Glomerular visceral epithelial cell (primary cell): ENCODE results near the gene PAIP2B.
"Not testable (repeated sequence)": the region's sequence is repeated elsewhere in the genome, so short reads cannot be mapped to it uniquely, and the experiment has no call there.

Source experiments
- DNase-seq: peaks from one replicate; pipeline ENCODE4 v3.0.0-alpha.2; 2016; ENCODE audit errors: extremely low spot score

PAIP2B gene

DNA sequence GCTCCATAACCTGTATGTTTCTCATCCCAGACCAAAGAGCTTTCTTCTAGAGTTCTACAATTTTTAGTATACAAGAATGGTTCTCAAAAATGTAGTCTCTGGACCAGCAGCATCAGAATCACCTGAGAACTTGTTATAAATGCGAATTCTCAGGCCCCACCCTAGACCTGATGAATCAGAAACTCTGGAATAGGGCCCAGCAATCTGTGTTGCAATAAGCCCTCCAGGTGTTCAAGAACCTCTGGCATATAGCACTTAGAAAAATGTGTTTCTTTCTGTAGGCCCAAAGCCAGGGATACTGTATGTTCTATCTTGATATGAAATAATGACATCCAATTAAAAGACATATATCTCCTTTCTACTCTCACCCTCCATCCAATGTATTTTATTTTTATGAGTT lies 10.4 kb downstream of the PAIP2B start:
- DNase-seq = no peak

DNA sequence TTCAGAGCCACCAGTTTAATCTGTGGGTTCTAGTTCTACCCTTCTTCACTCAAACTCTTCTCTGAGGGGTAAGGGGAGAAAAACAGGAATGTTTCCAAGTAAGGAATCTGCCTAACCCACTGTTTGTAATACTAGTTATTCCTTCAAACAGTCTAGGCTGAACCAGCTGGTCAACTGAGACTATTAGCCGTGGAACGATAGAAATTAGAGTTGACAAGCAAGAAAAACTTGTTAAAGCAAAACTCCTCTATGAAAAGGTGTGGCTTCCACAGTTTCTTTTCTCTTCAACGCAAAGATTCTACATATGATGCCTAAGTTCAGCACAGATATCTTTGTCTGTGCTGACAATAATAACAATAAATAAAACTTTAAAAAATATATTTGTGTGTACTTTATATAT lies 11.5 kb downstream of the PAIP2B start:
- DNase-seq = no peak

DNA sequence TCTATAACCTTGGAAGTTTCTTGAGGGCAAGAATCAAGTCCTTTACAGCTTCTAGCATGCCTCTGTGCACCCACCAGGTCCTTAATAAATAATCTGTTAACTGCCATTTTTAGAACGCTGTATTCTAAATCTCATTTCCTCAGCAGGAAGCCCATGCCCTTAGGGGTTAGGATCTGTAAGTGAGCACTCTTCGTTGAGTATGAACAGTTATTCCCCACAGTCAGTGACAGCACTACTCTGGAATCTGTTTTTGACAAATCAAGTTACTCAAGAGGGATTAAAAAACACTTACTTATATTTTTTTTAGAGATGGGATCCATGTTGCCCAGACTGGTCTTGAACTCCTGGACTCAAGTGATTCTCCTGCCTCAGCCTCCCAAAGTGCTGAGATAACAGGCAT lies 14.6 kb downstream of the PAIP2B start:
- no peak for DNase-seq

- DNase-seq = no peak
Observed at GRCh38 chr2:71210292-71210691, 16.6 kb downstream of the PAIP2B start.

GRCh38 chr2:71208756-71209155 lies 18.1 kb downstream of the PAIP2B start:
- DNase-seq = no peak

DNA sequence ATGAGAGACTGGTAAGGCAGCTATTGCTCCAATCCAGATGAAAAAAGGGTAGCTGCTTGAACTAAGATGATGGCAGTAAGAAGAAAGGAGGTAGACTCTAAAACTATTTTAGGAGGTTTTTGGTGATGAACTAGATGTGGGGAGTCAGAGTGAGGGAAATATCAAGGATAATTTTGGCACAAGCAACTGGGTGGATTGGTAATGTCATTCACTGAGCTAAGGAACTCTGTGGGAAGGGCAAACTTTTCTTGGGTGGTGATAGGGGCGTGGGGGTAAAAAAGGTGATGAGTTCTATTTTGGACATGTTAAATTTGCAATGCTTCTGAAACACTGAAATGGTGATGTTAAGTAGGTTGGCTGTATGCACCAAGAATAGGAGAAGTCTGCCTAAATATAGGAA lies 19.3 kb downstream of the PAIP2B start:
- DNase-seq = no peak

- no peak for DNase-seq
Observed at GRCh38 chr2:71206271-71206670, 20.6 kb downstream of the PAIP2B start.

GRCh38 chr2:71191570-71191943 lies 35.3 kb downstream of the PAIP2B start:
- DNase-seq = no peak

- DNase-seq = peak; percentile 9
Observed at GRCh38 chr2:71190656-71191569, 36.0 kb downstream of the PAIP2B start.

DNA sequence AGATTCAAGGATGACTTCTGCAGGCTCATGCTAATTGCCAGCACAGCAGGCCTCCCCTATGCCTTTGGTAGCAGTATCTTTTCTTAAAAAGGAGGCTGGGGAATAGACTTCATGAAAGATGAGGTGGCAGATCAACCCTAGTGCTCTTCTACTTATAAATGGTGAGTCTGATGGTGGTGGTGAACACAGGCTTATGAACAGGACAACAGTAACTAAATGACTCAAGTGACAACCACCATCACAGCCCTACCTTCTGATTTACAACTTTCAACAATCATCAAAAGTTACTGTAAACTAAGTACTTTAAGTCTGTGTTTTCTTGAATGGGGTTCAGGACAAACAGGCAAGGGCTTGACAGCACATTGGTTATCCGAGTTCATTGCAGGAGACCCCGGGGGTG lies 39.3 kb downstream of the PAIP2B start:
- DNase-seq = no peak

GRCh38 chr2:71186973-71187372 lies 39.9 kb downstream of the PAIP2B start:
- no peak for DNase-seq

- not testable (repeated sequence) for DNase-seq
Observed at GRCh38 chr2:71183306-71184115, 43.4 kb downstream of the PAIP2B start.

DNA sequence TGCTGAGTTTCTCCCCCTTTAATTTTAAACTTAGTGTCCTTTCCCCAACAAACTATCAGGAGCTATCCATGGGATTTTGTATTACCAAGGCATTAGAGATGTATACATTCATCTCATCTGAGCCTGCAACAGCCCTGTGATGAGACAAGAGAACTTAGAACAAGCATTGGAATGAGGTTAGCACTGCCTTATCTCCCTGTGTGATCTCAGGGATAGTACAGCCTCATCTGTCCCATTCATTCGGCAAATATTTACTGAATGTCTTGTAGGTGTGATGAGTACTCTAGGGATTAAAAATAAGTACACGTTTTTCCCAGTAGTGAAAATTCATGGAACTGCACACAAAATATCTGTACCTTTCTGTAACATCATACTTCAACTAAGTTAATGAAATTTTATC lies 45.6 kb downstream of the PAIP2B start:
- no peak for DNase-seq

DNA sequence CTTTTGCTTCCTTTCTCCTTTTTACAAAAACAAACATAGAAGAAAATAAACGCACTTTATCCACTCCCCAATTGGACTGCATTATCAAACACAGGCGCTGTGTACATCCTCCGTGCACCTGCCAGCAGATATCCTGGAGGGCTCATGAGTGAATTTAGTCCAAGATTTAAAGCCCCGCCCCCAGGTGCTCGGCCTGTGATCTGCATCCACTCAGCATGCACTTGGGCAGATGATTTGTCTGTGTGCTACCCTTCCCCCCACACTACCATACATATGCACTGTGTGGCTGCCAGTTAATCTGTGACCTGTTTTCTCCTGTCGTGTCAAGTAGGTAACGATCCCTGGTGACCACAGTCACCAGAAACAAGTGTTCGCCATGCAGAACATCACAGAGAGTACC lies 48.1 kb downstream of the PAIP2B start:
- DNase-seq = not testable (repeated sequence)

DNA sequence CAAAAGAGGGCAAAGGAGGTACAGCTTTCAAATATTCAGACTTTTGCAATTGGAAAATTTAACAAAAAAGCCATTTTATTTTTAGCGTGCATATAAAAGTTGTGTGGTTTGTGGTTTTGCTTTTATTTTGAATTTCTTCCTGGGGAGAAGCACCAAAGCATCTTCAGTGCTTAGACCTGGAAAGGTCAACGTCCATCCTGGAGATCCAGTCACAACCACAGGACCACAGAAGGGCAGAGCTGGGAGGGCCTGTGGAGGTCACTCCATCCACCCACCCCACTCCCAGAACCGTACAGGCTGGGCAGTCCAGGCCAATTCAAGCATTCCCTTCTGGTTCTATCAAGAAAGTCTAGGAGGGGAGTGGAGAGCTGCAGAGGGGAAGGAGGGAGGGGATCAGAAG lies 52.7 kb downstream of the PAIP2B start:
- no peak for DNase-seq

GRCh38 chr2:71173096-71173495 lies 53.8 kb downstream of the PAIP2B start:
- no peak for DNase-seq

- DNase-seq = no peak
Observed at GRCh38 chr2:71166812-71167211, 60.1 kb downstream of the PAIP2B start.

- DNase-seq = peak; percentile 30
Observed at GRCh38 chr2:71157124-71157793, 69.6 kb downstream of the PAIP2B start.

DNA sequence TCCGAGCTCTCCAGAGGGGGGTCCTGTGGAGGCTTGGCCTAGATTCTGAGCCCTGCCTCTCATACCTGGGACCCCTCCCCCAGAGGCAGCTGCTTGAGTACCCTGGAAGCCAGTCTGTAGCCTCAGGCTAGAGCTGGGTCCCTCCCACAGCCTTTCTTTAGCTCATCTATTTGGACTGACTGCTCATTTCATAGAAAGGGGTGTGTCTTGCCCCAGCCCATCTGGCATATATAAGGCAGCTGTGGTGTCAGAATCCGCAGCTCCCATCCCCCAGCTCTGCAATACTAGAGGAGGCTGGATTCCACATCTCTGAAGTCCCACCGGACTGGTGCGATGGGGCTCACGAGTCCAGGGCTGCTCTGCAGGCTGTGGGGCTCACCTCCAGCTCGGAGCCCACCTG lies 70.3 kb downstream of the PAIP2B start:
- no peak for DNase-seq

GRCh38 chr2:71155846-71156245 lies 71.1 kb downstream of the PAIP2B start:
- no peak for DNase-seq

- no peak for DNase-seq
Observed at GRCh38 chr2:71154798-71155197, 72.1 kb downstream of the PAIP2B start.

DNA sequence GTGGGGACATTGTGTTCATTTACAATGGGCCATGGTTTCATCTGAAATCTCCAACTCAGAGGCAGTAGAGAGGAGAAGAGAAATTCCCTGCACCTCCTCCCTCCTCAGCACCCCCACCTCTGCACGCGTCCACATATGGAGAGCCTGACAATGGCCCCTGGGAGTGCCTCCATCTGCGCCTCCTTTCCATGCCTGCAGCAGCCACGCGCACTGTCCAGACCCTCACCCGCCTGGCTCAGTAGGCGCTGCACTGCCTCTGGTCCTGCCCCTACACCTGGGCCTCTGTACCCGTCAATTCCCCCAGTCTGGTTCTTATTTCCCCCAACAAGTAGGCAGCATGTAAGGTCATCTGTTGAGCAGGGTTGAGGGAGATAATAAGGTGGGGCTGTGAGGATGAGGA lies 72.6 kb downstream of the PAIP2B start:
- DNase-seq = no peak
